ENCODE measurements around the gene KLHL2. TPM values are rescaled to one million over a fixed set of nuclear protein-coding genes. Genes with fewer than 3 reads are reported as not detected.

Gene KLHL2
- total RNA-seq, 1 donor from 2014 or later, result 19.5 TPM

GRCh38 chr4:165319509-165319908, 112.1 kb downstream of the KLHL2 start:
- DNase-seq (ENCODE audit: low read depth), result no peak
- H3K4me3 ChIP-seq (ENCODE audit: low read depth, low read length), result no peak overlapping the region
- TF ChIP-seq CTCF (conservative IDR thresholded peaks at IDR 0.05; ENCODE audit: low read depth, low read length), result no peak

GRCh38 chr4:165324236-165324917, 117.0 kb downstream of the KLHL2 start:
- no peak for TF ChIP-seq CTCF (conservative IDR thresholded peaks at IDR 0.05; ENCODE audit: low read depth, low read length)
- no peak for DNase-seq (ENCODE audit: low read depth)
- no peak overlapping the region for H3K4me3 ChIP-seq (ENCODE audit: low read depth, low read length)

- no peak overlapping the region for H3K4me3 ChIP-seq (ENCODE audit: low read depth, low read length)
- no peak for TF ChIP-seq CTCF (conservative IDR thresholded peaks at IDR 0.05; ENCODE audit: low read depth, low read length)
- no peak for DNase-seq (ENCODE audit: low read depth)
Observed at GRCh38 chr4:165324918-165325304, 117.5 kb downstream of the KLHL2 start.

GRCh38 chr4:165325732-165326512, 118.6 kb downstream of the KLHL2 start:
- no peak for TF ChIP-seq CTCF (conservative IDR thresholded peaks at IDR 0.05; ENCODE audit: low read depth, low read length)
- peak overlapping the region; percentile 72 for H3K4me3 ChIP-seq (ENCODE audit: low read depth, low read length)
- DNase-seq (ENCODE audit: low read depth), result peak; percentile 52

- peak overlapping the region; percentile 72 for H3K4me3 ChIP-seq (ENCODE audit: low read depth, low read length)
- DNase-seq (ENCODE audit: low read depth), result no peak
- TF ChIP-seq CTCF (conservative IDR thresholded peaks at IDR 0.05; ENCODE audit: low read depth, low read length), result no peak
Observed at GRCh38 chr4:165326831-165327210, 119.5 kb downstream of the KLHL2 start.

- no peak for TF ChIP-seq CTCF (conservative IDR thresholded peaks at IDR 0.05; ENCODE audit: low read depth, low read length)
- peak; percentile 84 for DNase-seq (ENCODE audit: low read depth)
- H3K4me3 ChIP-seq (ENCODE audit: low read depth, low read length), result peak within 1 kb of the TSS; percentile 80
Observed at GRCh38 chr4:165327211-165328100, 120.1 kb downstream of the KLHL2 start, which contains the start of gene MSMO1. MSMO1 (plus strand) TSS chr4:165327669; CDS start chr4:165333371, 5,702 bp downstream.
